AG04450 (cell line): ENCODE data around the gene NOC2L. TPM values are rescaled to one million over a fixed set of nuclear protein-coding genes. Genes with fewer than 3 reads are reported as not detected.

Experiments used
- CTCF ChIA-PET: fragments of 300-600, 350-600 bp; formaldehyde crosslinking; extraction: SDS; loops from one replicate; lab custom pipeline; 2022; ENCODE audit warnings: antibody characterized with exemption, inconsistent platforms; lab: Charles Lee
- POLR2A ChIA-PET: fragments of 350-600 bp; formaldehyde crosslinking; extraction: SDS; loops from one replicate; lab custom pipeline; 2021; ENCODE audit warnings: antibody characterized with exemption, inconsistent platforms; lab: Yijun Ruan, JAX
- DNase-seq: peaks from one replicate; pipeline ENCODE4 v3.0.0-alpha.2; 2011; ENCODE audit warnings: low read depth, low spot score
- H3K27ac ChIP-seq: one replicate; pipeline ENCODE4 v1.5.1; 2012; ENCODE audit warnings: low read depth, low read length, control low read depth
- H3K27me3 ChIP-seq: one replicate; pipeline ENCODE4 v1.6.0; 2012; ENCODE audit warnings: low read length; ENCODE audit not compliant: control insufficient read depth, insufficient read depth
- H3K4me3 ChIP-seq: 2 replicates; pipeline ENCODE4 v1.5.1; 2011; ENCODE audit warnings: mild to moderate bottlenecking, low read depth, low read length, control low read depth
- H3K9me3 ChIP-seq: 2 replicates; pipeline ENCODE4 v1.5.1; 2012; ENCODE audit warnings: low read length; ENCODE audit not compliant: control insufficient read depth, insufficient read depth
- CTCF ChIP-seq: IDR thresholded peaks from 2 replicates; pipeline ENCODE4 v1.5.1; 2011; ENCODE audit warnings: low read depth, low read length, control low read depth, inconsistent platforms
- polyA plus RNA-seq: library from polyadenylated mRNA; depleted of rRNA; stranded (reverse); fragments of >200 nt; gene quantifications from 2 replicates; pipeline ENCODE4 v1.2.3, GENCODE V29; 2011

The NOC2L gene
- polyA plus RNA-seq, 1 experiment = 36.1 TPM

- Histone ChIP-seq H3K27ac (no peak overlapping the region), H3K9me3 (no peaks in the 10 kb centered on the region; the same call in 1 of the 2 replicates), H3K27me3 (peaks cover 35% of the 10 kb centered on the region), H3K4me3 (peak overlapping the region; percentile 17)
- POLR2A ChIA-PET = no interaction called here
- CTCF ChIA-PET = interaction anchor here (0.6 to 2.1 kb wide), 18 partner anchors 8 to 308 kb away, joined by 3 to 15 read pairs (median 4); partner anchors contain the start of gene NOC2L
- DNase-seq = no peak
- no peak for TF ChIP-seq CTCF
Observed at GRCh38 chr1:984476-984814, 25.4 kb upstream of the NOC2L start.

GRCh38 chr1:983798-984475, 24.9 kb upstream of the NOC2L start:
- Histone ChIP-seq H3K9me3 (no peaks in the 10 kb centered on the region; the same call in 1 of the 2 replicates), H3K27ac (no peak overlapping the region), H3K4me3 (peak overlapping the region; percentile 17), H3K27me3 (peaks cover 35% of the 10 kb centered on the region)
- TF ChIP-seq CTCF = peak; percentile 78
- no peak for DNase-seq
- ChIA-PET CTCF (interaction anchor here (0.5 to 2.1 kb wide), 22 partner anchors 8 to 309 kb away, joined by 3 to 15 read pairs (median 4); partner anchors contain the start of gene NOC2L), POLR2A (no interaction called here)

GRCh38 chr1:982765-983436, 23.8 kb upstream of the NOC2L start:
- no peak for DNase-seq
- POLR2A ChIA-PET = no interaction called here
- CTCF ChIA-PET = interaction anchor here (0.5 to 2.1 kb wide), 10 partner anchors 11 to 310 kb away, joined by 3 to 13 read pairs (median 3); no protein-coding TSS in a partner anchor
- Histone ChIP-seq H3K27me3 (peaks cover 35% of the 10 kb centered on the region), H3K4me3 (no peak overlapping the region), H3K27ac (no peak overlapping the region), H3K9me3 (peaks cover 9% of the 10 kb centered on the region; the same call in 1 of the 2 replicates)
- no peak for TF ChIP-seq CTCF

- Histone ChIP-seq H3K9me3 (peaks cover 9% of the 10 kb centered on the region; the same call in 1 of the 2 replicates), H3K4me3 (no peak within 1 kb of the TSS), H3K27me3 (peaks cover 35% of the 10 kb centered on the region), H3K27ac (no peak within 1 kb of the TSS)
- CTCF ChIA-PET = interaction anchor here (1.1 to 1.9 kb wide), 4 partner anchors 20 to 140 kb away, joined by 3 to 13 read pairs (median 4); no protein-coding TSS in a partner anchor
- POLR2A ChIA-PET = no interaction called here
- DNase-seq = no peak
- no peak for TF ChIP-seq CTCF
Observed at GRCh38 chr1:981955-982558, 23.0 kb upstream of the NOC2L start, which contains the start of gene PERM1. Gene PERM1, minus strand, starts transcription at chr1:982093. Its CDS starts 1,064 bp downstream, at chr1:981029.
